Esophagus muscularis mucosa (tissue), 3 donors: ENCODE data around the gene DCAF8.

Source experiments
- CTCF ChIP-seq, 3 experiments: fragments of 200-600 bp in 2 of 3; fragments of 450-650 bp in 1 of 3; sonication (generic) in 2 of 3; IDR thresholded peaks; one replicate each; pipeline ENCODE4 v1.5.1; 2017 to 2019; ENCODE audit warnings: antibody characterized with exemption in 3 of 3, mild to moderate bottlenecking in 2 of 3, moderate library complexity in 1 of 3
- POLR2A ChIP-seq: fragments of 450-650 bp; IDR thresholded peaks from one replicate; pipeline ENCODE4 v1.6.1; 2017; ENCODE audit warnings: antibody characterized with exemption, moderate library complexity, mild to moderate bottlenecking, low read depth
- POLR2AphosphoS5 ChIP-seq, 2 donors: sonication (generic); formaldehyde crosslinking; IDR thresholded peaks; one replicate each; pipeline ENCODE4 v1.6.1; 2017; ENCODE audit warnings: antibody characterized with exemption in 2 of 2

- TF ChIP-seq CTCF (IDR thresholded peaks at IDR 0.05) (no peak), POLR2A (no peak), POLR2AphosphoS5 (IDR thresholded peaks at IDR 0.05) (no peak)
Measured at GRCh38 chr1:160221089-160221488, 41.3 kb downstream of the DCAF8 start.
